Smooth muscle cell (in vitro differentiated cells): Measurements from ENCODE around the gene ABCB11. TPM values are rescaled to one million over a fixed set of nuclear protein-coding genes. Genes with fewer than 3 reads are reported as not detected.
"Not testable (repeated sequence)": the region's sequence is repeated elsewhere in the genome, so short reads cannot be mapped to it uniquely, and the experiment has no call there.

Source experiments
- DNase-seq: peaks from one replicate; lab custom pipeline; 2025; ENCODE audit not compliant: unreplicated experiment; lab: John Stamatoyannopoulos, UW
- H2AFZ ChIP-seq: fragments of 200-600 bp; sonication (generic); 2 replicates; pipeline ENCODE4 v1.6.0; 2016; ENCODE audit warnings: antibody characterized with exemption, low read depth, mild to moderate bottlenecking
- H3F3A ChIP-seq: fragments of 200-600 bp; sonication (generic); 2 replicates; pipeline ENCODE4 v1.6.0; 2017; ENCODE audit warnings: antibody characterized with exemption, low read depth
- H3K27ac ChIP-seq: fragments of 200-600 bp; sonication (generic); 2 replicates; pipeline ENCODE4 v1.5.1; 2016; ENCODE audit warnings: low read depth, mild to moderate bottlenecking
- H3K27me3 ChIP-seq: fragments of 200-600 bp; sonication (generic); 2 replicates; pipeline ENCODE4 v1.6.1; 2016; ENCODE audit warnings: low read depth, mild to moderate bottlenecking
- H3K36me3 ChIP-seq: fragments of 200-600 bp; sonication (generic); 2 replicates; pipeline ENCODE4 v1.5.1; 2016; ENCODE audit warnings: low read depth
- H3K4me1 ChIP-seq: fragments of 200-600 bp; sonication (generic); 2 replicates; pipeline ENCODE4 v1.5.1; 2016; ENCODE audit warnings: low read depth
- H3K4me2 ChIP-seq: fragments of 200-600 bp; sonication (generic); 2 replicates; pipeline ENCODE4 v1.6.0; 2016; ENCODE audit warnings: mild to moderate bottlenecking
- H3K4me3 ChIP-seq: fragments of 200-600 bp; sonication (generic); 2 replicates; pipeline ENCODE4 v1.5.1; 2016; ENCODE audit warnings: mild to moderate bottlenecking
- H3K79me2 ChIP-seq: fragments of 200-600 bp; sonication (generic); 2 replicates; pipeline ENCODE4 v1.6.0; 2016; ENCODE audit warnings: low read depth, mild to moderate bottlenecking
- H3K9ac ChIP-seq: fragments of 200-600 bp; sonication (generic); 2 replicates; pipeline ENCODE4 v1.6.0; 2016; ENCODE audit warnings: low read depth
- H3K9me3 ChIP-seq: fragments of 200-600 bp; sonication (generic); replicated peaks from 2 replicates; pipeline ENCODE4 v1.5.1; 2016; ENCODE audit warnings: low read depth
- H4K20me1 ChIP-seq: fragments of 200-600 bp; sonication (generic); 2 replicates; pipeline ENCODE4 v1.6.0; 2016; ENCODE audit warnings: low read depth
- CTCF ChIP-seq: fragments of 200-600 bp; sonication (generic); IDR thresholded peaks from 2 replicates; pipeline ENCODE4 v1.5.1; 2017; ENCODE audit warnings: borderline replicate concordance, mild to moderate bottlenecking, antibody characterized with exemption; ENCODE audit not compliant: insufficient read depth, poor library complexity, severe bottlenecking
- WGBS: methylation state at CpG from one replicate; pipeline ENCODE4 v1.1.7; 2016; ENCODE audit warnings: low lambda C conversion rate; 5-methylcytosine and 5-hydroxymethylcytosine counted together
- polyA plus RNA-seq: library from polyadenylated mRNA; unstranded; fragments of >200 nt; fragmentation: Nextera tagmentation; extraction: Ambion mirVana; gene quantifications from 2 replicates; pipeline ENCODE4 v1.2.1, GENCODE V29; 2016
- total RNA-seq: library from RNA; depleted of rRNA; stranded (reverse); fragments of >200 nt; gene quantifications from 2 replicates; pipeline ENCODE4 v1.2.3, GENCODE V29; 2014

ABCB11 gene
- total and polyA plus RNA-seq, 2 experiments from 2014 or later = 0.04 to 0.05 TPM

GRCh38 chr2:168874368-168875054, 156.6 kb downstream of the ABCB11 start:
- TF ChIP-seq CTCF = no peak

GRCh38 chr2:168870824-168871223, 160.3 kb downstream of the ABCB11 start:
- not testable (repeated sequence) for H2AFZ ChIP-seq, H3K79me2 ChIP-seq, H3K9me3 ChIP-seq, H3K9ac ChIP-seq, H3K36me3 ChIP-seq, H3K27ac ChIP-seq, H3K4me3 ChIP-seq, H3K27me3 ChIP-seq, H4K20me1 ChIP-seq, H3K4me2 ChIP-seq, H3F3A ChIP-seq, DNase-seq, H3K4me1 ChIP-seq
- 97% methylated on average over 4 of the region's 4 CpGs for WGBS

More at GRCh38 chr2:168874368-168875054, 156.6 kb downstream of the ABCB11 start:
- Histone ChIP-seq H3K4me3 (no peak overlapping the region), H3F3A (no peaks in the 10 kb centered on the region), H3K27me3 (no peaks in the 10 kb centered on the region), H4K20me1 (no peaks in the 10 kb centered on the region), H2AFZ (no peak overlapping the region), H3K79me2 (no peaks in the 10 kb centered on the region), H3K9ac (no peak overlapping the region), H3K4me1 (no peaks in the 10 kb centered on the region), H3K9me3 (no peaks in the 10 kb centered on the region), H3K27ac (no peak overlapping the region), H3K4me2 (no peak overlapping the region), H3K36me3 (no peaks in the 10 kb centered on the region)
- 96% methylated on average over 6 of the region's 6 CpGs for WGBS
- DNase-seq = no peak

Other genes with a start within 250 kb of the ABCB11 start
- 0.31 TPM in 1 of 2 replicates, not detected in the other for gene NOSTRIN, start 228.7 kb downstream of the ABCB11 start, total RNA-seq
- 0.10 and 0.24 TPM in 2 replicates for gene NOSTRIN, start 228.7 kb downstream of the ABCB11 start, polyA plus RNA-seq
- 3.1 and 3.5 TPM in 2 replicates for gene SPC25, start 140.9 kb downstream of the ABCB11 start, total RNA-seq
- 4.2 and 7.7 TPM in 2 replicates for gene SPC25, start 140.9 kb downstream of the ABCB11 start, polyA plus RNA-seq
- not detected in 2 replicates for gene G6PC2, start 130.0 kb downstream of the ABCB11 start, total RNA-seq
- not detected in 2 replicates for gene G6PC2, start 130.0 kb downstream of the ABCB11 start, polyA plus RNA-seq
- gene DHRS9, start 38.2 kb upstream of the ABCB11 start, total RNA-seq = 0.09 and 1.2 TPM in 2 replicates
- 0.38 TPM in 1 of 2 replicates, not detected in the other for gene DHRS9, start 38.2 kb upstream of the ABCB11 start, polyA plus RNA-seq